HepG2 (cell line): Measurements from ENCODE around the gene RORC. TPM values are rescaled to one million over a fixed set of nuclear protein-coding genes. Genes with fewer than 3 reads are reported as not detected.
"Not testable (repeated sequence)": the region's sequence is repeated elsewhere in the genome, so short reads cannot be mapped to it uniquely, and the experiment has no call there.

ENCODE experiments used
- ATAC-seq: fragments of 200-7000 bp; cut with Tn5 transposase; 3 replicates; pipeline ENCODE4 v1.9.1; 2020; ENCODE audit warnings: mild to moderate bottlenecking, moderate library complexity
- BruUV-seq: library from RNA; stranded (reverse); fragments of 400-500 nt; replicated peaks from 2 replicates; lab custom pipeline; 2021; lab: Mats Ljungman, UMichigan
- CTCF ChIA-PET: fragments of 300-600 bp; formaldehyde crosslinking; extraction: SDS; loops from one replicate; lab custom pipeline; 2021; ENCODE audit warnings: low total read pairs, inconsistent platforms, low intra/inter-chr PET ratio; lab: Yijun Ruan, JAX
- POLR2A ChIA-PET: fragments of 350-600 bp; sonication (Branson Sonifier 250); formaldehyde crosslinking; loops from one replicate; lab custom pipeline; 2020; ENCODE audit warnings: antibody characterized with exemption, inconsistent platforms; lab: Yijun Ruan, JAX
- DNase-seq: peaks from one replicate; pipeline ENCODE4 v3.0.0-alpha.2; 2015; ENCODE audit warnings: low spot score
- FAIRE-seq: peaks from 3 replicates; lab custom pipeline; 2011; peaks lifted over from hg19 to GRCh38; lab: Jason Lieb, UNC
- H2AFZ ChIP-seq: one replicate; pipeline ENCODE4 v1.6.1; 2011; ENCODE audit warnings: low read length, inconsistent platforms
- H3K27ac ChIP-seq: fragments of 300-600 bp; 3 replicates; pipeline ENCODE4 v1.8.0; 2011; ENCODE audit warnings: mixed run types, mild to moderate bottlenecking, mixed read lengths, low read length, inconsistent platforms; ENCODE audit not compliant: insufficient read depth; ENCODE audit errors: extremely low read length
- H3K27me3 ChIP-seq, 2 experiments: fragments of 200-600 bp in 1 of 2; 2 replicates in 1 of 2; 3 replicates in 1 of 2; pipeline versions ENCODE4 v1.6.0 to v1.8.0; 2011; ENCODE audit warnings: low read length in 2 of 2, mild to moderate bottlenecking in 2 of 2, moderate library complexity in 2 of 2, inconsistent platforms in 1 of 2; ENCODE audit not compliant: insufficient read depth in 2 of 2, control insufficient read depth in 1 of 2
- H3K36me3 ChIP-seq, 2 experiments: fragments of 200-600 bp in 1 of 2; replicated peaks in 1 of 2; 2 replicates in 1 of 2; 3 replicates in 1 of 2; pipeline versions ENCODE4 v1.5.1 to v1.8.0; 2011; ENCODE audit warnings: low read length in 2 of 2, inconsistent platforms in 1 of 2; ENCODE audit not compliant: insufficient read depth in 2 of 2, control insufficient read depth in 1 of 2
- H3K4me1 ChIP-seq: 2 replicates; pipeline ENCODE4 v1.5.1; 2012; ENCODE audit warnings: low read length, inconsistent platforms; ENCODE audit not compliant: insufficient read depth
- H3K4me2 ChIP-seq: 2 replicates; pipeline ENCODE4 v1.6.0; 2011; ENCODE audit warnings: low read depth, low read length, inconsistent platforms
- H3K4me3 ChIP-seq, 3 experiments: fragments of 200-600 bp in 1 of 3; sonication (generic), shearing (Covaris generic) in 1 of 3; replicated peaks in 1 of 3; 2 replicates each; pipeline ENCODE4 v1.5.1; 2011 to 2016; ENCODE audit warnings: low read length in 3 of 3, inconsistent platforms in 2 of 3, low read depth in 2 of 3, mild to moderate bottlenecking in 2 of 3, control low read depth in 1 of 3, mixed read lengths in 1 of 3; ENCODE audit not compliant: insufficient read depth in 1 of 3
- H3K79me2 ChIP-seq: one replicate; pipeline ENCODE4 v1.6.1; 2011; ENCODE audit warnings: low read length, inconsistent platforms; ENCODE audit not compliant: insufficient read depth
- H3K9ac ChIP-seq: 2 replicates; pipeline ENCODE4 v1.6.0; 2011; ENCODE audit warnings: mild to moderate bottlenecking, low read depth, low read length, inconsistent platforms; ENCODE audit not compliant: insufficient read depth
- H3K9me3 ChIP-seq: 2 replicates; pipeline ENCODE4 v1.5.1; 2012; ENCODE audit warnings: mild to moderate bottlenecking, low read length
- H4K20me1 ChIP-seq: 2 replicates; pipeline ENCODE4 v1.6.0; 2011; ENCODE audit warnings: inconsistent platforms, mild to moderate bottlenecking, low read length, moderate library complexity; ENCODE audit not compliant: insufficient read depth
- HDAC2 ChIP-seq: sonication (generic); formaldehyde crosslinking; IDR thresholded peaks from 2 replicates; pipeline ENCODE4 v1.4.0; 2020; ENCODE audit warnings: missing genetic modification reagents
- RBM39 ChIP-seq: fragments of 200-400 bp; formaldehyde crosslinking; IDR thresholded peaks from one replicate; pipeline ENCODE4 v1.6.1; 2018; ENCODE audit warnings: antibody characterized with exemption, mild to moderate bottlenecking, low read depth, low read length; ENCODE audit not compliant: poor library complexity, severe bottlenecking
- ZNF326 ChIP-seq: sonication (generic); formaldehyde crosslinking; IDR thresholded peaks from 2 replicates; pipeline ENCODE4 v1.4.0; 2020; ENCODE audit warnings: missing genetic modification reagents, borderline replicate concordance
- WGBS: methylation state at CpG from one replicate; pipeline ENCODE4 v1.1.6; 2017; ENCODE audit warnings: low lambda C conversion rate; 5-methylcytosine and 5-hydroxymethylcytosine counted together
- in situ Hi-C: cut with HindIII; loops from 2 replicates; pipeline ENCODE4 v1.10.0; 2017; ENCODE audit warnings: low pct_unique_long_range_greater_than_20kb; ENCODE audit not compliant: extremely low pct_ligation_motif_present
- intact Hi-C: fragments of 100-400 bp; cut with micrococcal nuclease; formaldehyde crosslinking; loops from one replicate; pipeline ENCODE4 v1.10.0; 2022; ENCODE audit not compliant: unreplicated experiment
- polyA plus RNA-seq, 8 experiments: library from polyadenylated mRNA; depleted of rRNA in 3 of 8; stranded (reverse) in 7 of 8; unstranded in 1 of 8; fragments of >200 nt; fragmentation: Illumina TruSeq in 4 of 8; extraction: Trizol in 4 of 8; gene quantifications; 2 replicates each; pipeline versions ENCODE4 v1.2.1 to v1.2.3, GENCODE V29; 2011 to 2016; ENCODE audit warnings: low read depth in 4 of 8, missing spikeins in 1 of 8, mixed read lengths in 1 of 8; ENCODE audit not compliant: insufficient read depth in 1 of 8
- total RNA-seq, 5 experiments: library from RNA; depleted of rRNA; stranded (reverse); fragments of >200 nt; fragmentation: Illumina TruSeq; extraction: Trizol; gene quantifications; 2 replicates each; pipeline ENCODE4 v1.2.3, GENCODE V29; 2016; ENCODE audit warnings: low read depth in 1 of 5
- TF ChIP-seq, protein P1 (sequence below): sonication (generic); formaldehyde crosslinking; IDR thresholded peaks from 2 replicates; pipeline ENCODE4 v1.4.0; 2020; ENCODE audit warnings: missing genetic modification reagents
- TF ChIP-seq, protein P2 (sequence below): sonication (generic); formaldehyde crosslinking; IDR thresholded peaks from 2 replicates; pipeline ENCODE4 v1.4.0; 2020; ENCODE audit warnings: missing genetic modification reagents

Gene RORC
- total and polyA plus RNA-seq, 2 of the 13 experiments (the other 11 are each of a cell fraction or from before 2014, with no cell fraction given) = 2.5 to 6.5 TPM

DNA sequence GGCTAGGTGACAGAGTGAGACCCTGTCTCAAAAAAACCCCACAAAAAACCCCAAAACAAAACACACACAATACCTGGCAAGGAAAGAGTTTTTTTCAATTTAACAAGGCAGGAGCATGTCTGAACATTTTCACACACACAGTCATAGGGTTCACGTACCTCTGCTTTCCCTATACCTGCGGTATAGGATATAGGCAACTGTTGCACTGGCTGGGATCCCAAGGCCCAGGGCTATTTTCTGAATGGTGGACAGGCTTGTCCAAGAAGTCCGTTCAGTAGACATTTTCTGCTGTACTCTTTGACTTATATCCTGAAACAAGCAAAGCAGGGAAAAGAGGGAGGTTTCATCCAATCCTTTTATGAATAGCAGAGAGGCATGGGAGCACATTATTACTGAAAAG, 48.9 kb downstream of the RORC start (continued):
- TF ChIP-seq, protein P1, sequence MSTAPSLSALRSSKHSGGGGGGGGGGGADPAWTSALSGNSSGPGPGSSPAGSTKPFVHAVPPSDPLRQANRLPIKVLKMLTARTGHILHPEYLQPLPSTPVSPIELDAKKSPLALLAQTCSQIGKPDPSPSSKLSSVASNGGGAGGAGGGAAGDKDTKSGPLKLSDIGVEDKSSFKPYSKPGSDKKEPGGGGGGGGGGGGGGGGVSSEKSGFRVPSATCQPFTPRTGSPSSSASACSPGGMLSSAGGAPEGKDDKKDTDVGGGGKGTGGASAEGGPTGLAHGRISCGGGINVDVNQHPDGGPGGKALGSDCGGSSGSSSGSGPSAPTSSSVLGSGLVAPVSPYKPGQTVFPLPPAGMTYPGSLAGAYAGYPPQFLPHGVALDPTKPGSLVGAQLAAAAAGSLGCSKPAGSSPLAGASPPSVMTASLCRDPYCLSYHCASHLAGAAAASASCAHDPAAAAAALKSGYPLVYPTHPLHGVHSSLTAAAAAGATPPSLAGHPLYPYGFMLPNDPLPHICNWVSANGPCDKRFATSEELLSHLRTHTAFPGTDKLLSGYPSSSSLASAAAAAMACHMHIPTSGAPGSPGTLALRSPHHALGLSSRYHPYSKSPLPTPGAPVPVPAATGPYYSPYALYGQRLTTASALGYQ (CRISPR knock-in tag) = no peak
- TF ChIP-seq ZNF326 (CRISPR knock-in tag) (no peak), HDAC2 (CRISPR knock-in tag) (no peak), RBM39 (no peak)
- TF ChIP-seq, protein P2, sequence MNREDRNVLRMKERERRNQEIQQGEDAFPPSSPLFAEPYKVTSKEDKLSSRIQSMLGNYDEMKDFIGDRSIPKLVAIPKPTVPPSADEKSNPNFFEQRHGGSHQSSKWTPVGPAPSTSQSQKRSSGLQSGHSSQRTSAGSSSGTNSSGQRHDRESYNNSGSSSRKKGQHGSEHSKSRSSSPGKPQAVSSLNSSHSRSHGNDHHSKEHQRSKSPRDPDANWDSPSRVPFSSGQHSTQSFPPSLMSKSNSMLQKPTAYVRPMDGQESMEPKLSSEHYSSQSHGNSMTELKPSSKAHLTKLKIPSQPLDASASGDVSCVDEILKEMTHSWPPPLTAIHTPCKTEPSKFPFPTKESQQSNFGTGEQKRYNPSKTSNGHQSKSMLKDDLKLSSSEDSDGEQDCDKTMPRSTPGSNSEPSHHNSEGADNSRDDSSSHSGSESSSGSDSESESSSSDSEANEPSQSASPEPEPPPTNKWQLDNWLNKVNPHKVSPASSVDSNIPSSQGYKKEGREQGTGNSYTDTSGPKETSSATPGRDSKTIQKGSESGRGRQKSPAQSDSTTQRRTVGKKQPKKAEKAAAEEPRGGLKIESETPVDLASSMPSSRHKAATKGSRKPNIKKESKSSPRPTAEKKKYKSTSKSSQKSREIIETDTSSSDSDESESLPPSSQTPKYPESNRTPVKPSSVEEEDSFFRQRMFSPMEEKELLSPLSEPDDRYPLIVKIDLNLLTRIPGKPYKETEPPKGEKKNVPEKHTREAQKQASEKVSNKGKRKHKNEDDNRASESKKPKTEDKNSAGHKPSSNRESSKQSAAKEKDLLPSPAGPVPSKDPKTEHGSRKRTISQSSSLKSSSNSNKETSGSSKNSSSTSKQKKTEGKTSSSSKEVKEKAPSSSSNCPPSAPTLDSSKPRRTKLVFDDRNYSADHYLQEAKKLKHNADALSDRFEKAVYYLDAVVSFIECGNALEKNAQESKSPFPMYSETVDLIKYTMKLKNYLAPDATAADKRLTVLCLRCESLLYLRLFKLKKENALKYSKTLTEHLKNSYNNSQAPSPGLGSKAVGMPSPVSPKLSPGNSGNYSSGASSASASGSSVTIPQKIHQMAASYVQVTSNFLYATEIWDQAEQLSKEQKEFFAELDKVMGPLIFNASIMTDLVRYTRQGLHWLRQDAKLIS (CRISPR knock-in tag) = no peak

- H4K20me1 ChIP-seq, H3K27ac ChIP-seq, in situ Hi-C loops, CTCF ChIA-PET, FAIRE-seq, H3K9ac ChIP-seq, H2AFZ ChIP-seq, ATAC-seq, H3K4me2 ChIP-seq, H3K27me3 ChIP-seq, BruUV-seq, DNase-seq, H3K79me2 ChIP-seq, H3K9me3 ChIP-seq, H3K4me1 ChIP-seq, H3K4me3 ChIP-seq, H3K36me3 ChIP-seq, POLR2A ChIA-PET, intact Hi-C loops: not testable (repeated sequence)
- WGBS = 94% methylated on average over 4 of the region's 5 CpGs
These were observed 49.6 kb downstream of the RORC start for GRCh38 chr1:151782026-151782425.

DNA sequence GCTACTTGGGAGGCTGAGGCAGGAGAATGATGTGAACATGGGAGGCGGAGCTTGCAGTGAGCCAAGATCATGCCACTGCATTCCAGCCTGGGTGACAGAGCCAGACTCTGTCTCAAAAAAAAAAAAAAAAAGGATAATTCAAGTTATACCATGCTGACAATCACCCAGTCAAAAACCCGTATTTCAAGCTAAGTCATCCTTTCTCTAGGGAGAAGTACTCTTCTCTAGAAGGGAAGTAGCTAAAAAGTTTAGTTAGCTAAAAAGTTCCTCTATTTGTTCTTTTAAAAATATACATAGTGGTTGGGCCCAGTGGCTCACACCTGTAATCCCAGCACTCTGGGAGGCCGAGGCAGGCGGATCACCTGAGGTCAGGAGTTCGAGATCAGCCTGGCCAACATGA, 50.9 kb downstream of the RORC start:
- H3K27ac ChIP-seq, intact Hi-C loops, H2AFZ ChIP-seq, ATAC-seq, H3K4me1 ChIP-seq, H3K9ac ChIP-seq, H3K9me3 ChIP-seq, DNase-seq, FAIRE-seq, POLR2A ChIA-PET, H3K27me3 ChIP-seq, H3K4me2 ChIP-seq, H4K20me1 ChIP-seq, BruUV-seq, H3K79me2 ChIP-seq, H3K4me3 ChIP-seq, CTCF ChIA-PET, in situ Hi-C loops, H3K36me3 ChIP-seq: not testable (repeated sequence)
- WGBS = 94% methylated on average over 5 of the region's 5 CpGs
